CD4-positive, alpha-beta T cell (primary cell): ENCODE results near the gene AUTS2. TPM values are rescaled to one million over a fixed set of nuclear protein-coding genes. Genes with fewer than 3 reads are reported as not detected.

ENCODE experiments used
- ATAC-seq: fragments of 200-7000 bp; cut with Tn5 transposase; one replicate; pipeline ENCODE4 v1.10.0; 2022; ENCODE audit warnings: mild to moderate bottlenecking; ENCODE audit not compliant: poor library complexity
- CTCF ChIA-PET: fragments of 350-600 bp; sonication (Branson Sonifier 250); formaldehyde crosslinking; loops from one replicate; lab custom pipeline; 2021; ENCODE audit warnings: antibody characterized with exemption, inconsistent platforms; lab: Charles Lee
- POLR2A ChIA-PET: fragments of 350-600 bp; sonication (Branson Sonifier 250); formaldehyde crosslinking; loops from one replicate; lab custom pipeline; 2021; ENCODE audit warnings: antibody characterized with exemption, inconsistent platforms; lab: Charles Lee
- DNase-seq, 14 experiments: peaks; one replicate each; pipeline ENCODE4 v3.0.0-alpha.2; 2013 to 2020; ENCODE audit warnings: mixed read lengths in 2 of 14
- H3K27ac ChIP-seq, 2 donors: one replicate each; pipeline versions ENCODE4 v1.5.1 to v1.7.0; 2013; ENCODE audit warnings: low read length in 2 of 2, low read depth in 1 of 2, mild to moderate bottlenecking in 1 of 2
- H3K27me3 ChIP-seq, 2 experiments: 1 replicate in 1 of 2; 2 replicates in 1 of 2; pipeline versions ENCODE4 v1.6.1 to v1.7.0; 2013; ENCODE audit warnings: low read length in 2 of 2, control low read depth in 1 of 2, mild to moderate bottlenecking in 1 of 2, moderate library complexity in 1 of 2; ENCODE audit not compliant: insufficient read depth in 2 of 2, control insufficient read depth in 1 of 2
- H3K36me3 ChIP-seq: one replicate; pipeline ENCODE4 v1.6.1; 2013; ENCODE audit warnings: low read length, control low read depth; ENCODE audit not compliant: insufficient read depth
- H3K4me1 ChIP-seq: one replicate; pipeline ENCODE4 v1.6.1; 2013; ENCODE audit warnings: low read length, control low read depth; ENCODE audit not compliant: insufficient read depth
- H3K4me3 ChIP-seq: one replicate; pipeline ENCODE4 v1.5.1; 2013; ENCODE audit warnings: mild to moderate bottlenecking, low read length, moderate library complexity
- H3K9me3 ChIP-seq, 2 experiments: 1 replicate in 1 of 2; 2 replicates in 1 of 2; pipeline versions ENCODE4 v1.6.1 to v1.7.0; 2013; ENCODE audit warnings: low read length in 2 of 2, mild to moderate bottlenecking in 2 of 2, control low read depth in 1 of 2, moderate library complexity in 1 of 2; ENCODE audit not compliant: control insufficient read depth in 1 of 2, insufficient read depth in 1 of 2
- H3K27ac Mint-ChIP-seq: one replicate; pipeline ENCODE4 v1.8.0; 2020; ENCODE audit warnings: mixed read lengths
- H3K27me3 Mint-ChIP-seq: one replicate; pipeline ENCODE4 v1.8.0; 2021; ENCODE audit warnings: mixed read lengths
- H3K36me3 Mint-ChIP-seq: one replicate; pipeline ENCODE4 v1.8.0; 2021; ENCODE audit warnings: low read depth, mixed read lengths
- H3K4me1 Mint-ChIP-seq: one replicate; pipeline ENCODE4 v1.8.0; 2021; ENCODE audit warnings: low read depth, mixed read lengths
- H3K4me3 Mint-ChIP-seq: one replicate; pipeline ENCODE4 v1.8.0; 2020; ENCODE audit warnings: mild to moderate bottlenecking, mixed read lengths
- H3K9me3 Mint-ChIP-seq: one replicate; pipeline ENCODE4 v1.8.0; 2020; ENCODE audit warnings: mixed read lengths
- intact Hi-C, 2 experiments: fragments of 100-400 bp; cut with DNase I in 1 of 2; cut with micrococcal nuclease in 1 of 2; formaldehyde crosslinking; loops; one replicate each; pipeline versions ENCODE4 v1.15.1 to v1.9.0; 2023 to 2025; cut with DNase I, micrococcal nuclease
- total RNA-seq, 174 experiments: library from RNA in 2 of 174; stranded (reverse) in 2 of 174; gene quantifications; one replicate each; pipeline ENCODE4 v1.2.3 and lab custom pipeline; 2021 to 2026
- TF ChIP-seq, protein P1 (sequence below): fragments of 200-600 bp; IDR thresholded peaks from one replicate; pipeline ENCODE4 v1.8.0; 2022; ENCODE audit warnings: antibody characterized with exemption, mild to moderate bottlenecking

The AUTS2 gene
- total RNA-seq, 2 experiments from 2014 or later, result 43.6 to 47.6 TPM

DNA sequence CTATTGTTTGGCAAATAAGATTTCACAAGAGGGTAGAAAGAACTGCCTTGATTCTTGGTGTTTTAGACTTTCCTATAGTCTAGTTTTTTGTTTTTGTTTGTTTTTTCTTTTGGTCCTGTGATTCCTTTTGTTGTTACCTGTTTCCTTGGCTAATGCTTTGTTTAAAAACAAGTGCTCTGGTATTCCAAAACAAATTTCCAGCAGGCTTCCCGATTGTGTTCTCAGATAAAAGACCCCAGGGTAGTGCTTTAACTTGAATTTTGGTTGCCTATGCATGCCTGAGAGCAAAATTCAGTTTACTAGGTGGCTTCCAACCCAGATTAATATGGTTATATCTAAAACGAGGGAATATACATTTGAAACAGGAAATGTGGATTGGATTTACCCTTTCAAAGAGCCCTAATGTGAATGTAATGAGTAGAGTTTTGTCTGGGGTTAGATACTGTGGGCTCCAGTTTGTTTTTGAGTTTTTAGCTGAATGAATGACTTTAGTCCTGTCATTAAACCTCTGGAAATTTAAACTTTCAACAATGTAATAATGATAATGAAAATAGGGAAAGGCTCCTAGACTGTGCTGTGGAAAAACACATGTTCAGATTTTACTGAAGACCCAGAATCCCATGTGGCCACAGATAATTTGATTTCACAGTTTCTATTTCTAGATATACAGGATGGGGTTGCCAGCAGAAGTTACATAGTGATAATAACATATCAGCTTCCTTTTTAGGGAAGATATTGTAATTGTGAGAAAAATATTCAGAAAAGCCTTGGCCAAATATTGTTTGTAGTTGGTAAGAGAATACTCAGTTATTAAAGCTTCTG, 23.9 kb downstream of the AUTS2 start:
- no peak for ATAC-seq
- H3K27me3 ChIP-seq, result no peaks in the 10 kb centered on the region
- no peak for DNase-seq
- Mint-ChIP-seq H3K27me3 (peaks cover 31% of the 10 kb centered on the region), H3K4me1 (no peaks in the 10 kb centered on the region), H3K36me3 (no peaks in the 10 kb centered on the region), H3K27ac (no peak overlapping the region), H3K4me3 (no peak overlapping the region), H3K9me3 (no peaks in the 10 kb centered on the region)
- TF ChIP-seq, protein P1, sequence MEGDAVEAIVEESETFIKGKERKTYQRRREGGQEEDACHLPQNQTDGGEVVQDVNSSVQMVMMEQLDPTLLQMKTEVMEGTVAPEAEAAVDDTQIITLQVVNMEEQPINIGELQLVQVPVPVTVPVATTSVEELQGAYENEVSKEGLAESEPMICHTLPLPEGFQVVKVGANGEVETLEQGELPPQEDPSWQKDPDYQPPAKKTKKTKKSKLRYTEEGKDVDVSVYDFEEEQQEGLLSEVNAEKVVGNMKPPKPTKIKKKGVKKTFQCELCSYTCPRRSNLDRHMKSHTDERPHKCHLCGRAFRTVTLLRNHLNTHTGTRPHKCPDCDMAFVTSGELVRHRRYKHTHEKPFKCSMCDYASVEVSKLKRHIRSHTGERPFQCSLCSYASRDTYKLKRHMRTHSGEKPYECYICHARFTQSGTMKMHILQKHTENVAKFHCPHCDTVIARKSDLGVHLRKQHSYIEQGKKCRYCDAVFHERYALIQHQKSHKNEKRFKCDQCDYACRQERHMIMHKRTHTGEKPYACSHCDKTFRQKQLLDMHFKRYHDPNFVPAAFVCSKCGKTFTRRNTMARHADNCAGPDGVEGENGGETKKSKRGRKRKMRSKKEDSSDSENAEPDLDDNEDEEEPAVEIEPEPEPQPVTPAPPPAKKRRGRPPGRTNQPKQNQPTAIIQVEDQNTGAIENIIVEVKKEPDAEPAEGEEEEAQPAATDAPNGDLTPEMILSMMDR, result no peak
- intact Hi-C loops, result no loop called here
- H3K27ac ChIP-seq, result no peak overlapping the region
- no peaks in the 10 kb centered on the region for H3K36me3 ChIP-seq
- H3K4me1 ChIP-seq, result no peaks in the 10 kb centered on the region
- no peak overlapping the region for H3K4me3 ChIP-seq
- CTCF ChIA-PET, result no interaction called here
- H3K9me3 ChIP-seq, result no peaks in the 10 kb centered on the region
- POLR2A ChIA-PET, result no interaction called here

DNA sequence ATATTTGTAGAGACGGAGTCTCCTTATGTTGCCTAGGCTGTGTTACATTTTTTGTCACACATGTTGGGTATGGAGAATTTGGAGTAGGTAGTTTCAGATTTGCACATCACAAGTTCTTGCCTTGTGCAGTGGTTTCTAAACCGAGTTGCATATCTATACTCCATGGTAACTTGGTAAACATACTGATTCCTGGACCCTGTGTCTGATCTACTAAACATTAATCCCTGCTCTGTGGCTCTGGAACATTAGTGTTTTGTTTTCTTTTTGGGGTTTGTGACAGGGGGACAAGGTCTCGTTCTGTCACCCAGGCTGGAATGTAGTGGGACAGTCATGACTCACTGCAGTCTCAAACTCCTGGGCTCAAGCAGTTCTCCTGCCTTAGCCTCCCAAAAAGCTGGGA, 24.7 kb downstream of the AUTS2 start:
- no peak overlapping the region for H3K4me3 Mint-ChIP-seq
- TF ChIP-seq, protein P1, result no peak
- no peaks in the 10 kb centered on the region for H3K4me1 Mint-ChIP-seq
- H3K36me3 ChIP-seq, result no peaks in the 10 kb centered on the region
- no peaks in the 10 kb centered on the region for H3K9me3 Mint-ChIP-seq
- H3K27ac ChIP-seq, result no peak overlapping the region
- no peak for DNase-seq
- CTCF ChIA-PET, result no interaction called here
- H3K4me3 ChIP-seq, result no peak overlapping the region
- no peaks in the 10 kb centered on the region for H3K36me3 Mint-ChIP-seq
- H3K27ac Mint-ChIP-seq, result no peak overlapping the region
- H3K27me3 Mint-ChIP-seq, result peaks cover 31% of the 10 kb centered on the region
- H3K27me3 ChIP-seq, result no peaks in the 10 kb centered on the region
- ATAC-seq, result no peak
- POLR2A ChIA-PET, result no interaction called here
- H3K9me3 ChIP-seq, result no peaks in the 10 kb centered on the region
- intact Hi-C loops, result no loop called here
- H3K4me1 ChIP-seq, result no peaks in the 10 kb centered on the region

DNA sequence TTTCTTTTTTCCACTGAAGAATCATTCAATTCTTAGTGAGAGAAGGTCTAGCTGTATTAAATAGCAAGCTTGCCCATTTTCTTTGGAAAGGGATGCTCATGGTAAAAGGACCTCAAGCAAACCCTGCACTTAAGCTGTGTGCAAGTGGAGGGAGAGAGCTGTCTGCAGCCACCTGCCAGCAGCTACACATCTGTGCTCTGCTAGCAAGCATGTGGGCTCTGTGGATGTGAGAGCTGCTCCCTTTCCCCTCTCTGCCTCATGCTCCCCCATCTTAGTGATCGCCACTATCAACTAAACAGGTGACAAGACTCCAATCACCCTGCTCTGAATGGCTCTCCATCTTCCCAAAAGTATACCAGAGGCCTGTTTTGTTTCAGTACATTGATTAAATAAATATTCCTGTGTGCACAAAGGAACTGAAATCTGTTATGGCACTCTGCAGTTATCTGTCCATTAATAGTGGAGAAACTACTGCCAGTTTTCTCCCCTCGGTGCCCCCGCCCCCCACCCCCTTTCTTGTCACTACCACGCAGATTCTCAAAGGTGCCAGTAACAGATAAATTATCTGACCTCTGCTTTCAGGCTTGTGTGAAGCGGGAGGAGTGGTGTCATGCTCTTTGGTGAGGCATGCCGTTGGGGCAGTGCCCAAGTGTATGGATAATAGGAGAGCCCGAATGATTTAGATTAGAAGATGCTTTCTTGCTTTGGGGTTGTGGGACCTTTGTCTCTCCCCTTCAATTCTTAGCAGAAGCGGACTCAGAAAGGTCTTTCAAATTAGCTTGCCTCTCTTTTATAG, 26.4 kb downstream of the AUTS2 start:
- ATAC-seq, result no peak
- TF ChIP-seq, protein P1, result no peak
- H3K4me3 ChIP-seq, result no peak overlapping the region
- H3K9me3 Mint-ChIP-seq, result no peaks in the 10 kb centered on the region
- no peaks in the 10 kb centered on the region for H3K36me3 Mint-ChIP-seq
- H3K36me3 ChIP-seq, result no peaks in the 10 kb centered on the region
- H3K27ac ChIP-seq, result no peak overlapping the region
- ChIA-PET POLR2A (no interaction called here), CTCF (no interaction called here)
- no peak overlapping the region for H3K27ac Mint-ChIP-seq
- intact Hi-C loops, result no loop called here
- H3K4me1 Mint-ChIP-seq, result no peaks in the 10 kb centered on the region
- H3K27me3 Mint-ChIP-seq, result peaks cover 23% of the 10 kb centered on the region
- no peak for DNase-seq
- H3K9me3 ChIP-seq, result no peaks in the 10 kb centered on the region
- H3K4me1 ChIP-seq, result no peaks in the 10 kb centered on the region
- H3K4me3 Mint-ChIP-seq, result no peak overlapping the region
- no peaks in the 10 kb centered on the region for H3K27me3 ChIP-seq
